HepG2 (cell line): ENCODE measurements around the gene OR5B21.

ENCODE experiments used
- EHMT2 ChIP-seq: fragments of 200-600 bp; sonication (generic); IDR thresholded peaks from 2 replicates; pipeline ENCODE4 v1.7.0; 2017; ENCODE audit warnings: antibody characterized with exemption, low read depth, low read length, borderline replicate concordance
- EZH2 ChIP-seq: conservative IDR thresholded peaks from 2 replicates; pipeline ENCODE4 v1.6.1; 2012; ENCODE audit warnings: mild to moderate bottlenecking, low read depth, low read length, moderate library complexity
- FOSL2 ChIP-seq: sonication (generic); formaldehyde crosslinking; IDR thresholded peaks from 2 replicates; pipeline ENCODE4 v1.4.0; 2020; ENCODE audit warnings: missing genetic modification reagents
- NR3C1 ChIP-seq: sonication (generic); formaldehyde crosslinking; IDR thresholded peaks from 2 replicates; pipeline ENCODE4 v1.4.0; 2020; ENCODE audit warnings: missing genetic modification reagents
- RXRA ChIP-seq: sonication (generic); formaldehyde crosslinking; IDR thresholded peaks from 2 replicates; pipeline ENCODE4 v1.5.1; 2020; ENCODE audit warnings: missing genetic modification reagents
- ZNF572 ChIP-seq: sonication (generic); formaldehyde crosslinking; IDR thresholded peaks from 2 replicates; pipeline ENCODE4 v1.5.1; 2020; ENCODE audit warnings: mild to moderate bottlenecking, missing genetic modification reagents
- TF ChIP-seq, protein P1 (sequence below): sonication (generic); formaldehyde crosslinking; IDR thresholded peaks from 2 replicates; pipeline ENCODE4 v1.5.0; 2020; ENCODE audit warnings: mild to moderate bottlenecking, missing genetic modification reagents, moderate library complexity
- TF ChIP-seq, protein P2 (sequence below): sonication (generic); formaldehyde crosslinking; IDR thresholded peaks from 2 replicates; pipeline ENCODE4 v1.4.0; 2020; ENCODE audit warnings: low read depth, missing genetic modification reagents
- TF ChIP-seq, protein P3 (sequence below): sonication (generic); formaldehyde crosslinking; conservative IDR thresholded peaks from 2 replicates; pipeline ENCODE4 v1.4.0; 2020; ENCODE audit warnings: missing genetic modification reagents

DNA sequence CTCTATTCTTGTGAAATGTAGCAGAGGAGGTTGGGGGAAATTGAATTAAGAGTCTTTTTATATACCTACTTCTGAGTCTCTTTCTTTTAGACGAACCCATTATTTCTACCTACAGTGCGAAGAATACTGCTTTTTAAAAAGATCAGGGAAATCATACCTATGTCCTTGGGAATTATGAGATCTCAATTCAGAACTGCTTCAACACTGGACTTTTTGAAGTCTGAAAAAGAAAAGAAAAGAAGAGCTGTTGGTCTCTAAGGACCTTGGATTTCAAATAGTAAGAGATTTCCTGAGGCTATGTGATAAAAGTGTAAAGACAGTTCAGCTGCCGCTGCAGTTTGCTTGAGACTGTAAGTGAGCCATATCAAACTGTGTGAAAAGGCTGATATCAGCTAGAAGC is 3.7 kb upstream of the OR5B21 start:
- no peak for TF ChIP-seq EZH2
- no peak for TF ChIP-seq EHMT2
- no peak for TF ChIP-seq NR3C1
- TF ChIP-seq, protein P1, sequence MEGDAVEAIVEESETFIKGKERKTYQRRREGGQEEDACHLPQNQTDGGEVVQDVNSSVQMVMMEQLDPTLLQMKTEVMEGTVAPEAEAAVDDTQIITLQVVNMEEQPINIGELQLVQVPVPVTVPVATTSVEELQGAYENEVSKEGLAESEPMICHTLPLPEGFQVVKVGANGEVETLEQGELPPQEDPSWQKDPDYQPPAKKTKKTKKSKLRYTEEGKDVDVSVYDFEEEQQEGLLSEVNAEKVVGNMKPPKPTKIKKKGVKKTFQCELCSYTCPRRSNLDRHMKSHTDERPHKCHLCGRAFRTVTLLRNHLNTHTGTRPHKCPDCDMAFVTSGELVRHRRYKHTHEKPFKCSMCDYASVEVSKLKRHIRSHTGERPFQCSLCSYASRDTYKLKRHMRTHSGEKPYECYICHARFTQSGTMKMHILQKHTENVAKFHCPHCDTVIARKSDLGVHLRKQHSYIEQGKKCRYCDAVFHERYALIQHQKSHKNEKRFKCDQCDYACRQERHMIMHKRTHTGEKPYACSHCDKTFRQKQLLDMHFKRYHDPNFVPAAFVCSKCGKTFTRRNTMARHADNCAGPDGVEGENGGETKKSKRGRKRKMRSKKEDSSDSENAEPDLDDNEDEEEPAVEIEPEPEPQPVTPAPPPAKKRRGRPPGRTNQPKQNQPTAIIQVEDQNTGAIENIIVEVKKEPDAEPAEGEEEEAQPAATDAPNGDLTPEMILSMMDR (CRISPR knock-in tag): no peak
- TF ChIP-seq, protein P2, sequence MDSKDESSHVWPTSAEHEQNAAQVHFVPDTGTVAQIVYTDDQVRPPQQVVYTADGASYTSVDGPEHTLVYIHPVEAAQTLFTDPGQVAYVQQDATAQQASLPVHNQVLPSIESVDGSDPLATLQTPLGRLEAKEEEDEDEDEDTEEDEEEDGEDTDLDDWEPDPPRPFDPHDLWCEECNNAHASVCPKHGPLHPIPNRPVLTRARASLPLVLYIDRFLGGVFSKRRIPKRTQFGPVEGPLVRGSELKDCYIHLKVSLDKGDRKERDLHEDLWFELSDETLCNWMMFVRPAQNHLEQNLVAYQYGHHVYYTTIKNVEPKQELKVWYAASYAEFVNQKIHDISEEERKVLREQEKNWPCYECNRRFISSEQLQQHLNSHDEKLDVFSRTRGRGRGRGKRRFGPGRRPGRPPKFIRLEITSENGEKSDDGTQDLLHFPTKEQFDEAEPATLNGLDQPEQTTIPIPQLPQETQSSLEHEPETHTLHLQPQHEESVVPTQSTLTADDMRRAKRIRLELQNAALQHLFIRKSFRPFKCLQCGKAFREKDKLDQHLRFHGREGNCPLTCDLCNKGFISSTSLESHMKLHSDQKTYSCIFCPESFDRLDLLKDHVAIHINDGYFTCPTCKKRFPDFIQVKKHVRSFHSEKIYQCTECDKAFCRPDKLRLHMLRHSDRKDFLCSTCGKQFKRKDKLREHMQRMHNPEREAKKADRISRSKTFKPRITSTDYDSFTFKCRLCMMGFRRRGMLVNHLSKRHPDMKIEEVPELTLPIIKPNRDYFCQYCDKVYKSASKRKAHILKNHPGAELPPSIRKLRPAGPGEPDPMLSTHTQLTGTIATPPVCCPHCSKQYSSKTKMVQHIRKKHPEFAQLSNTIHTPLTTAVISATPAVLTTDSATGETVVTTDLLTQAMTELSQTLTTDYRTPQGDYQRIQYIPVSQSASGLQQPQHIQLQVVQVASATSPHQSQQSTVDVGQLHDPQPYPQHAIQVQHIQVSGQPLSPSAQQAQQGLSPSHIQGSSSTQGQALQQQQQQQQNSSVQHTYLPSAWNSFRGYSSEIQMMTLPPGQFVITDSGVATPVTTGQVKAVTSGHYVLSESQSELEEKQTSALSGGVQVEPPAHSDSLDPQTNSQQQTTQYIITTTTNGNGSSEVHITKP: no peak
- TF ChIP-seq ZNF572 (CRISPR knock-in tag): no peak
- no peak for TF ChIP-seq FOSL2 (CRISPR knock-in tag)
- TF ChIP-seq, protein P3, sequence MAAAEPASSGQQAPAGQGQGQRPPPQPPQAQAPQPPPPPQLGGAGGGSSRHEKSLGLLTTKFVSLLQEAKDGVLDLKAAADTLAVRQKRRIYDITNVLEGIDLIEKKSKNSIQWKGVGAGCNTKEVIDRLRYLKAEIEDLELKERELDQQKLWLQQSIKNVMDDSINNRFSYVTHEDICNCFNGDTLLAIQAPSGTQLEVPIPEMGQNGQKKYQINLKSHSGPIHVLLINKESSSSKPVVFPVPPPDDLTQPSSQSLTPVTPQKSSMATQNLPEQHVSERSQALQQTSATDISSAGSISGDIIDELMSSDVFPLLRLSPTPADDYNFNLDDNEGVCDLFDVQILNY (CRISPR knock-in tag): no peak
- TF ChIP-seq RXRA (CRISPR knock-in tag): no peak
